Measurements from ENCODE around the gene LRRC71. TPM values are rescaled to one million over a fixed set of nuclear protein-coding genes. Genes with fewer than 3 reads are reported as not detected.

Gene LRRC71
- total RNA-seq, 1 donor from 2014 or later: not detected

- H3K27ac Mint-ChIP-seq: no peak overlapping the region
- no peak for DNase-seq (ENCODE audit: low spot score, unreplicated experiment)
- peaks cover 71% of the 10 kb centered on the region for H3K27me3 Mint-ChIP-seq
These were observed 6.0 kb upstream of the LRRC71 start for GRCh38 chr1:156914440-156914856.

GRCh38 chr1:156921053-156921529, 659 bp downstream of the LRRC71 start:
- no peak overlapping the region for H3K4me3 Mint-ChIP-seq (ENCODE audit: low read depth)
- DNase-seq (ENCODE audit: low spot score, unreplicated experiment): no peak
- no peak overlapping the region for H3K27ac Mint-ChIP-seq
- peaks cover 90% of the 10 kb centered on the region for H3K27me3 Mint-ChIP-seq
- no peaks in the 10 kb centered on the region for H3K36me3 Mint-ChIP-seq (ENCODE audit: insufficient read depth)
- peaks cover 3% of the 10 kb centered on the region for H3K4me1 Mint-ChIP-seq (ENCODE audit: low read depth)
- TF ChIP-seq, protein P1, sequence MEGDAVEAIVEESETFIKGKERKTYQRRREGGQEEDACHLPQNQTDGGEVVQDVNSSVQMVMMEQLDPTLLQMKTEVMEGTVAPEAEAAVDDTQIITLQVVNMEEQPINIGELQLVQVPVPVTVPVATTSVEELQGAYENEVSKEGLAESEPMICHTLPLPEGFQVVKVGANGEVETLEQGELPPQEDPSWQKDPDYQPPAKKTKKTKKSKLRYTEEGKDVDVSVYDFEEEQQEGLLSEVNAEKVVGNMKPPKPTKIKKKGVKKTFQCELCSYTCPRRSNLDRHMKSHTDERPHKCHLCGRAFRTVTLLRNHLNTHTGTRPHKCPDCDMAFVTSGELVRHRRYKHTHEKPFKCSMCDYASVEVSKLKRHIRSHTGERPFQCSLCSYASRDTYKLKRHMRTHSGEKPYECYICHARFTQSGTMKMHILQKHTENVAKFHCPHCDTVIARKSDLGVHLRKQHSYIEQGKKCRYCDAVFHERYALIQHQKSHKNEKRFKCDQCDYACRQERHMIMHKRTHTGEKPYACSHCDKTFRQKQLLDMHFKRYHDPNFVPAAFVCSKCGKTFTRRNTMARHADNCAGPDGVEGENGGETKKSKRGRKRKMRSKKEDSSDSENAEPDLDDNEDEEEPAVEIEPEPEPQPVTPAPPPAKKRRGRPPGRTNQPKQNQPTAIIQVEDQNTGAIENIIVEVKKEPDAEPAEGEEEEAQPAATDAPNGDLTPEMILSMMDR (IDR thresholded peaks at IDR 0.05; ENCODE audit: unreplicated experiment): no peak
- peaks cover 3% of the 10 kb centered on the region for H3K9me3 Mint-ChIP-seq (ENCODE audit: low read depth)

More at GRCh38 chr1:156914440-156914856, 6.0 kb upstream of the LRRC71 start:
- H3K4me1 Mint-ChIP-seq (ENCODE audit: low read depth): peaks cover 4% of the 10 kb centered on the region
- H3K36me3 Mint-ChIP-seq (ENCODE audit: insufficient read depth): no peaks in the 10 kb centered on the region
- TF ChIP-seq, protein P1 (IDR thresholded peaks at IDR 0.05; ENCODE audit: unreplicated experiment): no peak
- peaks cover 3% of the 10 kb centered on the region for H3K9me3 Mint-ChIP-seq (ENCODE audit: low read depth)
- no peak overlapping the region for H3K4me3 Mint-ChIP-seq (ENCODE audit: low read depth)

- H3K27ac Mint-ChIP-seq: no peak overlapping the region
- peak overlapping the region; percentile 27 for H3K4me3 Mint-ChIP-seq (ENCODE audit: low read depth)
- H3K4me1 Mint-ChIP-seq (ENCODE audit: low read depth): peaks cover 8% of the 10 kb centered on the region
- no peak for DNase-seq (ENCODE audit: low spot score, unreplicated experiment)
- TF ChIP-seq, protein P1 (IDR thresholded peaks at IDR 0.05; ENCODE audit: unreplicated experiment): no peak
- peaks cover 3% of the 10 kb centered on the region for H3K9me3 Mint-ChIP-seq (ENCODE audit: low read depth)
- H3K36me3 Mint-ChIP-seq (ENCODE audit: insufficient read depth): no peaks in the 10 kb centered on the region
- H3K27me3 Mint-ChIP-seq: peaks cover 96% of the 10 kb centered on the region
These were observed 2.7 kb downstream of the LRRC71 start for GRCh38 chr1:156922986-156923669.

GRCh38 chr1:156923670-156924477, 3.4 kb downstream of the LRRC71 start:
- TF ChIP-seq, protein P1 (IDR thresholded peaks at IDR 0.05; ENCODE audit: unreplicated experiment): no peak

DNA sequence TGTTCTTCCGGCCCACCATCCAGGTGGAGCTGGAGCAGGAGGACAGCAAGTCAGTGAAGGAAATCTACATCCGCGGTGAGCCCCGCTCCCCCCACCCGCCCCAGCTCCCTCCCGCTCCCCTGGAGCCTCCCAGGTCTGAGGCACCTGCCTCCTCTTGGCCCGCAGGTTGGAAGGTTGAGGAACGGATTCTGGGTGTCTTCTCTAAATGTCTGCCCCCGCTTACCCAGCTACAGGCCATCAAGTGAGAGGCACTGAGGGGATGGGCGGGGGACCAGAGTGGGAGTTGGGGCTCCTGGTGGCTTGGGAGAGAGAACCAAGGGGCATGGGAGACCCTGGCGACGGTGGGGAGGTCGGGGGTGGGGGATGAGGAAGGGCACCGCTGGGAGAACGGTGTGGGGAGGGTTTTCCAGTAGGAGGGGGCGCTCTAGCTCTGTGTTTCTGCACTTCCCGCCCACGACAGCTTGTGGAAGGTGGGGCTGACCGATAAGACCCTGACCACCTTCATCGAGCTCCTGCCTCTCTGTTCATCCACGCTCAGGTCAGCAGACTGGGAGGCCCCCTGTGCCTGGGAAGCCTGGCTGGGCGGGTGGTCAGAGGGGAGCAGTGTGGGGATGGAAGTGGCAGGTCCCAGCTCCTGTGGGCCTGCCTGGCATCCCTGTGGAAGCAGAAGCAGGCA, 4.2 kb downstream of the LRRC71 start:
- no peak overlapping the region for H3K27ac Mint-ChIP-seq
- H3K36me3 Mint-ChIP-seq (ENCODE audit: insufficient read depth): no peaks in the 10 kb centered on the region
- no peak overlapping the region for H3K4me3 Mint-ChIP-seq (ENCODE audit: low read depth)
- H3K4me1 Mint-ChIP-seq (ENCODE audit: low read depth): peaks cover 8% of the 10 kb centered on the region
- no peak for DNase-seq (ENCODE audit: low spot score, unreplicated experiment)
- peaks cover 98% of the 10 kb centered on the region for H3K27me3 Mint-ChIP-seq
- no peaks in the 10 kb centered on the region for H3K9me3 Mint-ChIP-seq (ENCODE audit: low read depth)
- TF ChIP-seq, protein P1 (IDR thresholded peaks at IDR 0.05; ENCODE audit: unreplicated experiment): no peak

More at GRCh38 chr1:156923670-156924477, 3.4 kb downstream of the LRRC71 start:
- Mint-ChIP-seq H3K4me3 (ENCODE audit: low read depth) (no peak overlapping the region), H3K9me3 (ENCODE audit: low read depth) (no peaks in the 10 kb centered on the region), H3K4me1 (ENCODE audit: low read depth) (peaks cover 8% of the 10 kb centered on the region), H3K27me3 (peaks cover 96% of the 10 kb centered on the region), H3K36me3 (ENCODE audit: insufficient read depth) (no peaks in the 10 kb centered on the region), H3K27ac (no peak overlapping the region)
- DNase-seq (ENCODE audit: low spot score, unreplicated experiment): no peak
